Suprapubic skin (tissue), 4 donors: ENCODE measurements around the gene MED13L. TPM values are rescaled to one million over a fixed set of nuclear protein-coding genes. Genes with fewer than 3 reads are reported as not detected.

Experiments
- DNase-seq, 2 donors: peaks; one replicate each; pipeline ENCODE4 v3.0.0-alpha.2; 2019; ENCODE audit warnings: low spot score in 2 of 2
- H3K27ac ChIP-seq: fragments of 200-600 bp; sonication (generic); one replicate; pipeline ENCODE4 v1.5.1; 2019
- H3K27me3 ChIP-seq: fragments of 200-600 bp; sonication (generic); one replicate; pipeline ENCODE4 v1.5.1; 2019
- H3K36me3 ChIP-seq: fragments of 200-600 bp; sonication (generic); one replicate; pipeline ENCODE4 v1.5.1; 2019
- H3K4me1 ChIP-seq: fragments of 200-600 bp; sonication (generic); one replicate; pipeline ENCODE4 v1.5.1; 2019
- H3K4me3 ChIP-seq: fragments of 200-600 bp; sonication (generic); one replicate; pipeline ENCODE4 v1.5.1; 2019; ENCODE audit warnings: mild to moderate bottlenecking
- H3K9me3 ChIP-seq: fragments of 200-600 bp; sonication (generic); one replicate; pipeline ENCODE4 v1.5.1; 2019
- CTCF ChIP-seq, 2 donors: fragments of 200-600 bp in 1 of 2; fragments of 450-650 bp in 1 of 2; sonication (generic) in 1 of 2; IDR thresholded peaks; one replicate each; pipeline ENCODE4 v1.5.1; 2016 to 2019; ENCODE audit warnings: antibody characterized with exemption in 2 of 2, mild to moderate bottlenecking in 1 of 2, moderate library complexity in 1 of 2
- EP300 ChIP-seq: sonication (generic); formaldehyde crosslinking; IDR thresholded peaks from one replicate; pipeline ENCODE4 v1.6.1; 2017; ENCODE audit warnings: antibody characterized with exemption
- POLR2A ChIP-seq, 2 donors: fragments of 450-650 bp; IDR thresholded peaks; one replicate each; pipeline ENCODE4 v1.6.1; 2017; ENCODE audit warnings: antibody characterized with exemption in 2 of 2, mild to moderate bottlenecking in 2 of 2, moderate library complexity in 2 of 2
- POLR2AphosphoS5 ChIP-seq, 3 donors: sonication (generic); formaldehyde crosslinking; IDR thresholded peaks; one replicate each; pipeline ENCODE4 v1.6.1; 2017; ENCODE audit warnings: antibody characterized with exemption in 3 of 3
- WGBS: methylation state at CpG from one replicate; pipeline ENCODE4 v1.1.5; 2018; 5-methylcytosine and 5-hydroxymethylcytosine counted together
- total RNA-seq, 4 donors: library from RNA; depleted of rRNA; stranded (reverse); fragments of >200 nt; gene quantifications; one replicate each; pipeline ENCODE4 v1.1.0, GENCODE V29; 2016

The MED13L gene
- total RNA-seq, 4 donors from 2014 or later: 173 to 418 (median 228) TPM

- H3K27me3 ChIP-seq: no peaks in the 10 kb centered on the region
- peaks cover 24% of the 10 kb centered on the region for H3K4me1 ChIP-seq
- no peaks in the 10 kb centered on the region for H3K9me3 ChIP-seq
- 94% methylated on average over 3 of the region's 3 CpGs for WGBS
- no peaks in the 10 kb centered on the region for H3K36me3 ChIP-seq
- H3K27ac ChIP-seq: no peak overlapping the region
- no peak overlapping the region for H3K4me3 ChIP-seq
- DNase-seq: no peak
- TF ChIP-seq POLR2AphosphoS5 (IDR thresholded peaks at IDR 0.05) (no peak), CTCF (IDR thresholded peaks at IDR 0.05) (no peak), POLR2A (IDR thresholded peaks at IDR 0.05) (no peak), EP300 (no peak)
Observed at GRCh38 chr12:116174006-116174405, 103.5 kb downstream of the MED13L start.

- H3K27me3 ChIP-seq: no peaks in the 10 kb centered on the region
- TF ChIP-seq POLR2A (IDR thresholded peaks at IDR 0.05) (no peak), CTCF (IDR thresholded peaks at IDR 0.05) (no peak), POLR2AphosphoS5 (IDR thresholded peaks at IDR 0.05) (no peak), EP300 (no peak)
- no peak for DNase-seq
- no peaks in the 10 kb centered on the region for H3K9me3 ChIP-seq
- peaks cover 24% of the 10 kb centered on the region for H3K4me1 ChIP-seq
- H3K36me3 ChIP-seq: no peaks in the 10 kb centered on the region
- H3K4me3 ChIP-seq: no peak overlapping the region
- 67% methylated on average over 10 of the region's 10 CpGs for WGBS
- H3K27ac ChIP-seq: no peak overlapping the region
Observed at GRCh38 chr12:116172224-116172849, 105.2 kb downstream of the MED13L start.

- no peak for DNase-seq
- no peak overlapping the region for H3K27ac ChIP-seq
- no peaks in the 10 kb centered on the region for H3K36me3 ChIP-seq
- TF ChIP-seq EP300: no peak
- TF ChIP-seq CTCF (IDR thresholded peaks at IDR 0.05): no peak
- TF ChIP-seq POLR2A (IDR thresholded peaks at IDR 0.05): no peak
- TF ChIP-seq POLR2AphosphoS5 (IDR thresholded peaks at IDR 0.05): no peak
- WGBS: 86% methylated on average over 3 of the region's 3 CpGs
- peaks cover 28% of the 10 kb centered on the region for H3K4me1 ChIP-seq
- no peak overlapping the region for H3K4me3 ChIP-seq
- H3K27me3 ChIP-seq: no peaks in the 10 kb centered on the region
- H3K9me3 ChIP-seq: no peaks in the 10 kb centered on the region
Observed at GRCh38 chr12:116171549-116171948, 105.9 kb downstream of the MED13L start.

- Histone ChIP-seq H3K27ac (no peak overlapping the region), H3K27me3 (no peaks in the 10 kb centered on the region), H3K9me3 (no peaks in the 10 kb centered on the region), H3K4me3 (no peak overlapping the region), H3K4me1 (peaks cover 42% of the 10 kb centered on the region), H3K36me3 (no peaks in the 10 kb centered on the region)
- WGBS: 95% methylated on average over 1 of the region's 1 CpG
- no peak for DNase-seq
- no peak for TF ChIP-seq POLR2A (IDR thresholded peaks at IDR 0.05)
- TF ChIP-seq EP300: no peak
- TF ChIP-seq CTCF (IDR thresholded peaks at IDR 0.05): no peak
- TF ChIP-seq POLR2AphosphoS5 (IDR thresholded peaks at IDR 0.05): no peak
Observed at GRCh38 chr12:116169071-116169470, 108.4 kb downstream of the MED13L start.

GRCh38 chr12:116166306-116166705, 111.2 kb downstream of the MED13L start:
- Histone ChIP-seq H3K4me1 (peaks cover 45% of the 10 kb centered on the region), H3K9me3 (no peaks in the 10 kb centered on the region), H3K4me3 (no peak overlapping the region), H3K27ac (no peak overlapping the region), H3K27me3 (no peaks in the 10 kb centered on the region), H3K36me3 (no peaks in the 10 kb centered on the region)
- DNase-seq: no peak
- TF ChIP-seq POLR2AphosphoS5 (IDR thresholded peaks at IDR 0.05) (no peak), CTCF (IDR thresholded peaks at IDR 0.05) (no peak), EP300 (no peak), POLR2A (IDR thresholded peaks at IDR 0.05) (no peak)
- 57% methylated on average over 5 of the region's 5 CpGs for WGBS
